Measurements from ENCODE around the gene PIGR.

The PIGR gene

GRCh38 chr1:206974140-206974539 lies 27.9 kb upstream of the PIGR start:
- H3K4me1 ChIP-seq (ENCODE audit: insufficient read depth, low read length), result 0 out of 2 replicates have a peak, but pooled peaks cover 3% of the 10 kb centered on the region
- TF ChIP-seq CTCF (IDR thresholded peaks at IDR 0.05; ENCODE audit: borderline replicate concordance, extremely low read depth, low read length, poor library complexity, severe bottlenecking), result no peak
- TF ChIP-seq EZH2 (IDR thresholded peaks at IDR 0.05; ENCODE audit: borderline replicate concordance, low read depth, low read length, severe bottlenecking), result no peak
- no peaks in the 10 kb centered on the region for H3K9me3 ChIP-seq (ENCODE audit: insufficient read depth, low read length, severe bottlenecking)
- H3K4me2 ChIP-seq (ENCODE audit: insufficient read depth, low read length), result no peak overlapping the region
- no peaks in the 10 kb centered on the region for H3K27me3 ChIP-seq (ENCODE audit: insufficient read depth, low read length, poor library complexity)
- no peak for DNase-seq
- H2AFZ ChIP-seq (ENCODE audit: low read depth, low read length), result no peak overlapping the region
- no peak overlapping the region for H3K4me3 ChIP-seq (ENCODE audit: low read depth in 1 of 2, low read length in 2 of 2)
- ATAC-seq (ENCODE audit: insufficient read depth, low read depth), result no peak
- H3K79me2 ChIP-seq (ENCODE audit: insufficient read depth, low read length), result no peaks in the 10 kb centered on the region
- no peak overlapping the region for H3K27ac ChIP-seq (ENCODE audit: low read length)
- H3K36me3 ChIP-seq (ENCODE audit: insufficient read depth, low read length), result no peaks in the 10 kb centered on the region
- no peaks in the 10 kb centered on the region for H4K20me1 ChIP-seq (ENCODE audit: insufficient read depth, low read length)
- no peak overlapping the region for H3K9ac ChIP-seq (ENCODE audit: low read depth, low read length)

- H3K79me2 ChIP-seq (ENCODE audit: insufficient read depth, low read length), result no peaks in the 10 kb centered on the region
- no peak for DNase-seq
- no peak overlapping the region for H3K27ac ChIP-seq (ENCODE audit: low read length)
- no peaks in the 10 kb centered on the region for H3K27me3 ChIP-seq (ENCODE audit: insufficient read depth, low read length, poor library complexity)
- no peak for TF ChIP-seq CTCF (IDR thresholded peaks at IDR 0.05; ENCODE audit: borderline replicate concordance, extremely low read depth, low read length, poor library complexity, severe bottlenecking)
- no peak for TF ChIP-seq EZH2 (IDR thresholded peaks at IDR 0.05; ENCODE audit: borderline replicate concordance, low read depth, low read length, severe bottlenecking)
- no peak overlapping the region for H2AFZ ChIP-seq (ENCODE audit: low read depth, low read length)
- no peaks in the 10 kb centered on the region for H3K36me3 ChIP-seq (ENCODE audit: insufficient read depth, low read length)
- no peak overlapping the region for H3K4me3 ChIP-seq (ENCODE audit: low read depth in 1 of 2, low read length in 2 of 2)
- H3K9me3 ChIP-seq (ENCODE audit: insufficient read depth, low read length, severe bottlenecking), result no peaks in the 10 kb centered on the region
- no peak overlapping the region for H3K4me2 ChIP-seq (ENCODE audit: insufficient read depth, low read length)
- peaks cover 16% of the 10 kb centered on the region for H3K4me1 ChIP-seq (ENCODE audit: insufficient read depth, low read length)
- no peak for ATAC-seq (ENCODE audit: insufficient read depth, low read depth)
- H4K20me1 ChIP-seq (ENCODE audit: insufficient read depth, low read length), result no peaks in the 10 kb centered on the region
- H3K9ac ChIP-seq (ENCODE audit: low read depth, low read length), result no peak overlapping the region
These were observed 26.5 kb upstream of the PIGR start for GRCh38 chr1:206972728-206973127.

GRCh38 chr1:206971029-206971655 lies 24.9 kb upstream of the PIGR start:
- no peaks in the 10 kb centered on the region for H3K27me3 ChIP-seq (ENCODE audit: insufficient read depth, low read length, poor library complexity)
- no peak overlapping the region for H3K4me2 ChIP-seq (ENCODE audit: insufficient read depth, low read length)
- no peak overlapping the region for H2AFZ ChIP-seq (ENCODE audit: low read depth, low read length)
- no peaks in the 10 kb centered on the region for H3K79me2 ChIP-seq (ENCODE audit: insufficient read depth, low read length)
- no peak for TF ChIP-seq EZH2 (IDR thresholded peaks at IDR 0.05; ENCODE audit: borderline replicate concordance, low read depth, low read length, severe bottlenecking)
- no peak for TF ChIP-seq CTCF (IDR thresholded peaks at IDR 0.05; ENCODE audit: borderline replicate concordance, extremely low read depth, low read length, poor library complexity, severe bottlenecking)
- no peaks in the 10 kb centered on the region for H3K9me3 ChIP-seq (ENCODE audit: insufficient read depth, low read length, severe bottlenecking)
- no peak overlapping the region for H3K27ac ChIP-seq (ENCODE audit: low read length)
- H4K20me1 ChIP-seq (ENCODE audit: insufficient read depth, low read length), result no peaks in the 10 kb centered on the region
- no peak overlapping the region for H3K4me3 ChIP-seq (ENCODE audit: low read depth in 1 of 2, low read length in 2 of 2)
- ATAC-seq (ENCODE audit: insufficient read depth, low read depth) (no peak), DNase-seq (no peak)
- H3K4me1 ChIP-seq (ENCODE audit: insufficient read depth, low read length), result peaks cover 30% of the 10 kb centered on the region
- H3K9ac ChIP-seq (ENCODE audit: low read depth, low read length), result no peak overlapping the region
- no peaks in the 10 kb centered on the region for H3K36me3 ChIP-seq (ENCODE audit: insufficient read depth, low read length)

All from DND-41 (cell line).